H9 (cell line): ENCODE measurements around the gene CACHD1. TPM values are rescaled to one million over a fixed set of nuclear protein-coding genes. Genes with fewer than 3 reads are reported as not detected.

Experiments used
- DNase-seq: peaks from one replicate; pipeline ENCODE4 v3.0.0-alpha.2; 2017
- H2AFZ ChIP-seq: one replicate; pipeline ENCODE4 v1.6.1; 2013; ENCODE audit warnings: mild to moderate bottlenecking, low read length, control low read depth, moderate library complexity
- H2AK5ac ChIP-seq: 2 replicates; pipeline ENCODE4 v1.6.1; 2013; ENCODE audit warnings: low read length, control low read depth, mixed read lengths; ENCODE audit not compliant: insufficient read length
- H2BK120ac ChIP-seq: one replicate; pipeline ENCODE4 v1.6.1; 2013; ENCODE audit warnings: low read depth, mild to moderate bottlenecking, low read length, control low read depth, inconsistent platforms; ENCODE audit not compliant: poor library complexity, severe bottlenecking
- H2BK12ac ChIP-seq: 2 replicates; pipeline ENCODE4 v1.6.1; 2013; ENCODE audit warnings: low read length, control low read depth, mixed read lengths, low read depth; ENCODE audit not compliant: insufficient read length
- H2BK15ac ChIP-seq: 2 replicates; pipeline ENCODE4 v1.6.1; 2013; ENCODE audit warnings: low read depth, low read length, control low read depth
- H2BK20ac ChIP-seq: one replicate; pipeline ENCODE4 v1.6.1; 2013; ENCODE audit warnings: low read depth, mild to moderate bottlenecking, low read length, control low read depth, inconsistent platforms; ENCODE audit not compliant: poor library complexity, severe bottlenecking
- H2BK5ac ChIP-seq: 2 replicates; pipeline ENCODE4 v1.6.1; 2013; ENCODE audit warnings: low read length, control low read depth, mixed read lengths; ENCODE audit not compliant: insufficient read length
- H3K14ac ChIP-seq: 2 replicates; pipeline ENCODE4 v1.6.1; 2013; ENCODE audit warnings: low read length, control low read depth; ENCODE audit not compliant: insufficient read depth
- H3K18ac ChIP-seq: 2 replicates; pipeline ENCODE4 v1.6.1; 2013; ENCODE audit warnings: low read depth, mild to moderate bottlenecking, mixed read lengths, low read length, control low read depth; ENCODE audit not compliant: insufficient read length
- H3K23ac ChIP-seq: 2 replicates; pipeline ENCODE4 v1.6.1; 2013; ENCODE audit warnings: low read length, control low read depth, mixed read lengths, low read depth; ENCODE audit not compliant: insufficient read length
- H3K23me2 ChIP-seq: 2 replicates; pipeline ENCODE4 v1.6.1; 2013; ENCODE audit warnings: low read depth, mild to moderate bottlenecking, mixed read lengths, low read length, control low read depth; ENCODE audit not compliant: insufficient read length, poor library complexity, severe bottlenecking
- H3K27ac ChIP-seq: 2 replicates; pipeline ENCODE4 v1.5.1; 2013; ENCODE audit warnings: low read length, control low read depth, mixed read lengths, low read depth; ENCODE audit not compliant: insufficient read length
- H3K27me3 ChIP-seq: 2 replicates; pipeline ENCODE4 v1.6.1; 2013; ENCODE audit warnings: low read length, control low read depth, inconsistent platforms; ENCODE audit not compliant: insufficient read depth
- H3K4ac ChIP-seq: 2 replicates; pipeline ENCODE4 v1.6.1; 2013; ENCODE audit warnings: low read depth, mild to moderate bottlenecking, control low read depth, inconsistent platforms, low read length, moderate library complexity
- H3K4me1 ChIP-seq: 2 replicates; pipeline ENCODE4 v1.6.1; 2013; ENCODE audit warnings: low read length, control low read depth, inconsistent platforms; ENCODE audit not compliant: insufficient read depth
- H3K4me2 ChIP-seq: 2 replicates; pipeline ENCODE4 v1.6.1; 2013; ENCODE audit warnings: low read length, control low read depth, mixed read lengths; ENCODE audit not compliant: insufficient read length, insufficient read depth
- H3K56ac ChIP-seq: 2 replicates; pipeline ENCODE4 v1.6.1; 2013; ENCODE audit warnings: low read depth, mild to moderate bottlenecking, mixed read lengths, low read length, control low read depth; ENCODE audit not compliant: insufficient read length
- H3K79me1 ChIP-seq: 2 replicates; pipeline ENCODE4 v1.6.1; 2013; ENCODE audit warnings: low read depth, mild to moderate bottlenecking, moderate library complexity, low read length, control low read depth, inconsistent platforms; ENCODE audit not compliant: insufficient read depth, poor library complexity, severe bottlenecking
- H3K79me2 ChIP-seq: 2 replicates; pipeline ENCODE4 v1.6.1; 2013; ENCODE audit warnings: low read length, control low read depth, inconsistent platforms; ENCODE audit not compliant: insufficient read depth
- H3K9ac ChIP-seq: 2 replicates; pipeline ENCODE4 v1.6.1; 2013; ENCODE audit warnings: low read length, control low read depth, mixed read lengths; ENCODE audit not compliant: insufficient read length; ENCODE audit errors: extremely low read depth
- H3K9me3 ChIP-seq: one replicate; pipeline ENCODE4 v1.6.1; 2013; ENCODE audit warnings: low read depth, low read length, inconsistent platforms; ENCODE audit not compliant: control insufficient read depth
- H3T11ph ChIP-seq: one replicate; pipeline ENCODE4 v1.6.1; 2013; ENCODE audit warnings: mild to moderate bottlenecking, low read length, control low read depth, inconsistent platforms
- H4K20me1 ChIP-seq: one replicate; pipeline ENCODE4 v1.6.1; 2013; ENCODE audit not compliant: control insufficient read depth, insufficient read length, insufficient read depth
- H4K5ac ChIP-seq: 2 replicates; pipeline ENCODE4 v1.6.1; 2013; ENCODE audit warnings: low read depth, mild to moderate bottlenecking, mixed read lengths, low read length, control low read depth; ENCODE audit not compliant: insufficient read length
- H4K8ac ChIP-seq: replicated peaks from 2 replicates; pipeline ENCODE4 v1.6.1; 2013; ENCODE audit warnings: low read length, control low read depth, mixed read lengths, low read depth; ENCODE audit not compliant: insufficient read length
- H4K91ac ChIP-seq: 2 replicates; pipeline ENCODE4 v1.6.1; 2013; ENCODE audit warnings: low read depth, mild to moderate bottlenecking, moderate library complexity, mixed read lengths, low read length, control low read depth; ENCODE audit not compliant: insufficient read length
- H3K27ac Mint-ChIP-seq, 3 experiments: 2 replicates in 2 of 3; 3 replicates in 1 of 3; pipeline ENCODE4 v1.8.0; 2020 to 2021; ENCODE audit warnings: mixed read lengths in 3 of 3, mild to moderate bottlenecking in 1 of 3, moderate library complexity in 1 of 3
- H3K27me3 Mint-ChIP-seq: 2 replicates; pipeline ENCODE4 v1.8.0; 2021; ENCODE audit warnings: low read depth, mild to moderate bottlenecking, moderate library complexity, mixed read lengths
- H3K36me3 Mint-ChIP-seq, 3 experiments: 2 replicates in 2 of 3; 3 replicates in 1 of 3; pipeline ENCODE4 v1.8.0; 2020 to 2021; ENCODE audit warnings: low read depth in 3 of 3, mixed read lengths in 3 of 3; ENCODE audit not compliant: insufficient read depth in 1 of 3
- H3K4me1 Mint-ChIP-seq, 2 experiments: 2 replicates each; pipeline ENCODE4 v1.8.0; 2020; ENCODE audit warnings: mixed read lengths in 2 of 2
- H3K4me3 Mint-ChIP-seq, 2 experiments: 2 replicates in 1 of 2; 3 replicates in 1 of 2; pipeline ENCODE4 v1.8.0; 2020 to 2021; ENCODE audit warnings: mild to moderate bottlenecking in 2 of 2, mixed read lengths in 2 of 2, moderate library complexity in 1 of 2
- H3K9me3 Mint-ChIP-seq, 2 experiments: 2 replicates in 1 of 2; 3 replicates in 1 of 2; pipeline ENCODE4 v1.8.0; 2020; ENCODE audit warnings: mild to moderate bottlenecking in 2 of 2, mixed read lengths in 2 of 2, moderate library complexity in 1 of 2
- CTCF ChIP-seq: fragments of 200-600 bp; sonication (generic); conservative IDR thresholded peaks from 3 replicates; pipeline ENCODE4 v1.8.0; 2021; ENCODE audit warnings: antibody characterized with exemption, mild to moderate bottlenecking
- WGBS: extraction: QIAGEN DNeasy Blood & Tissue Kit; methylation state at CpG from one replicate; pipeline ENCODE4 v1.1.7; 2013; ENCODE audit warnings: missing lambda C conversion rate, low lambda C conversion rate, mixed read lengths; ENCODE audit not compliant: insufficient read length; ENCODE audit errors: extremely low coverage; 5-methylcytosine and 5-hydroxymethylcytosine counted together
- total RNA-seq: library from RNA; stranded (reverse); gene quantifications from 2 replicates; pipeline ENCODE4 v1.2.1, GENCODE V29; 2021

CACHD1 gene
- total RNA-seq, 1 experiment from 2014 or later: 94.2 TPM

- Histone ChIP-seq H3K23ac (no peak overlapping the region), H4K8ac (no peak overlapping the region), H2BK20ac (no peak overlapping the region), H3K18ac (no peak overlapping the region), H3K23me2 (no peaks in the 10 kb centered on the region), H3K9ac (no peak overlapping the region), H2BK12ac (no peak overlapping the region), H3K27me3 (no peaks in the 10 kb centered on the region), H3K14ac (no peak overlapping the region), H2AK5ac (no peak overlapping the region), H3K56ac (no peak overlapping the region), H3K79me1 (peaks cover 2% of the 10 kb centered on the region), H3T11ph (no peak overlapping the region), H3K27ac (no peak overlapping the region), H2BK5ac (no peak overlapping the region), H3K4me2 (no peak overlapping the region), H4K91ac (no peak overlapping the region), H3K4ac (no peak overlapping the region), H4K20me1 (no peaks in the 10 kb centered on the region), H3K79me2 (peaks cover 39% of the 10 kb centered on the region), H3K9me3 (no peaks in the 10 kb centered on the region), H4K5ac (no peak overlapping the region), H2BK15ac (no peak overlapping the region), H2BK120ac (no peak overlapping the region), H3K4me1 (peaks cover 26% of the 10 kb centered on the region), H2AFZ (no peak overlapping the region)
- TF ChIP-seq CTCF: no peak
- Mint-ChIP-seq H3K4me1 (peaks cover 75 to 86% of the 10 kb centered on the region in 2 experiments), H3K4me3 (no peak overlapping the region), H3K27me3 (no peaks in the 10 kb centered on the region), H3K9me3 (no peaks in the 10 kb centered on the region), H3K27ac (peak overlapping the region in 2 of 3 experiments; percentile 16 to 20; a peak in 2 of 7 replicates), H3K36me3 (peaks cover 7 to 23% (median 21%) of the 10 kb centered on the region in 3 experiments; a peak in 6 of 7 replicates)
- no CpG with 5 or more reads among the region's 3 CpGs for WGBS
- DNase-seq: no peak
These were observed 8.9 kb downstream of the CACHD1 start for GRCh38 chr1:64478594-64479470.
